Esophagus muscularis mucosa (tissue), 4 donors: ENCODE data around the gene OXCT1. TPM values are rescaled to one million over a fixed set of nuclear protein-coding genes. Genes with fewer than 3 reads are reported as not detected.

Source experiments
- DNase-seq: peaks from one replicate; pipeline ENCODE4 v3.0.0-alpha.2; 2017; ENCODE audit errors: extremely low spot score
- H3K27ac ChIP-seq, 4 donors: fragments of 200-600 bp; sonication (generic); replicated peaks in 1 of 4; 1 replicate in 3 of 4; 2 replicates in 1 of 4; pipeline ENCODE4 v1.5.1; 2016 to 2019; ENCODE audit warnings: mild to moderate bottlenecking in 1 of 4
- H3K27me3 ChIP-seq, 4 donors: fragments of 200-600 bp; sonication (generic); one replicate each; pipeline versions ENCODE4 v1.5.1 to v1.6.0; 2016 to 2019
- H3K36me3 ChIP-seq, 4 donors: fragments of 200-600 bp; sonication (generic); one replicate each; pipeline ENCODE4 v1.5.1; 2016 to 2019
- H3K4me1 ChIP-seq, 4 donors: fragments of 200-600 bp; sonication (generic); one replicate each; pipeline ENCODE4 v1.5.1; 2016 to 2019
- H3K4me3 ChIP-seq, 4 donors: fragments of 200-600 bp; sonication (generic); 1 replicate in 2 of 4; 2 replicates in 2 of 4; pipeline ENCODE4 v1.5.1; 2016 to 2019; ENCODE audit warnings: mild to moderate bottlenecking in 4 of 4, moderate library complexity in 1 of 4
- H3K9me3 ChIP-seq, 4 donors: fragments of 200-600 bp; sonication (generic); 1 replicate in 3 of 4; 2 replicates in 1 of 4; pipeline ENCODE4 v1.5.1; 2016 to 2019
- EP300 ChIP-seq: sonication (generic); formaldehyde crosslinking; IDR thresholded peaks from one replicate; pipeline ENCODE4 v1.6.1; 2017; ENCODE audit warnings: antibody characterized with exemption
- POLR2A ChIP-seq: fragments of 450-650 bp; IDR thresholded peaks from one replicate; pipeline ENCODE4 v1.6.1; 2017; ENCODE audit warnings: antibody characterized with exemption, moderate library complexity, mild to moderate bottlenecking, low read depth
- POLR2AphosphoS5 ChIP-seq, 2 donors: sonication (generic); formaldehyde crosslinking; IDR thresholded peaks; one replicate each; pipeline ENCODE4 v1.6.1; 2017; ENCODE audit warnings: antibody characterized with exemption in 2 of 2
- WGBS: methylation state at CpG from one replicate; pipeline ENCODE4 v1.1.5; 2018; 5-methylcytosine and 5-hydroxymethylcytosine counted together
- intact Hi-C: fragments of 100-400 bp; cut with DNase I; formaldehyde crosslinking; loops from one replicate; pipeline ENCODE4 v1.15.1; 2023
- total RNA-seq, 4 donors: library from RNA; depleted of rRNA; stranded (reverse); fragments of >200 nt; gene quantifications; one replicate each; pipeline versions ENCODE4 v1.1.0 to v1.2.1, GENCODE V29; 2016
- TF ChIP-seq, protein P1 (sequence below), 3 experiments: fragments of 200-600 bp in 2 of 3; fragments of 450-650 bp in 1 of 3; sonication (generic) in 2 of 3; IDR thresholded peaks; one replicate each; pipeline ENCODE4 v1.5.1; 2017 to 2019; ENCODE audit warnings: antibody characterized with exemption in 3 of 3, mild to moderate bottlenecking in 2 of 3, moderate library complexity in 1 of 3

Gene OXCT1
- total RNA-seq, 4 donors from 2014 or later, result 30.8 to 47.6 (median 37.7) TPM

DNA sequence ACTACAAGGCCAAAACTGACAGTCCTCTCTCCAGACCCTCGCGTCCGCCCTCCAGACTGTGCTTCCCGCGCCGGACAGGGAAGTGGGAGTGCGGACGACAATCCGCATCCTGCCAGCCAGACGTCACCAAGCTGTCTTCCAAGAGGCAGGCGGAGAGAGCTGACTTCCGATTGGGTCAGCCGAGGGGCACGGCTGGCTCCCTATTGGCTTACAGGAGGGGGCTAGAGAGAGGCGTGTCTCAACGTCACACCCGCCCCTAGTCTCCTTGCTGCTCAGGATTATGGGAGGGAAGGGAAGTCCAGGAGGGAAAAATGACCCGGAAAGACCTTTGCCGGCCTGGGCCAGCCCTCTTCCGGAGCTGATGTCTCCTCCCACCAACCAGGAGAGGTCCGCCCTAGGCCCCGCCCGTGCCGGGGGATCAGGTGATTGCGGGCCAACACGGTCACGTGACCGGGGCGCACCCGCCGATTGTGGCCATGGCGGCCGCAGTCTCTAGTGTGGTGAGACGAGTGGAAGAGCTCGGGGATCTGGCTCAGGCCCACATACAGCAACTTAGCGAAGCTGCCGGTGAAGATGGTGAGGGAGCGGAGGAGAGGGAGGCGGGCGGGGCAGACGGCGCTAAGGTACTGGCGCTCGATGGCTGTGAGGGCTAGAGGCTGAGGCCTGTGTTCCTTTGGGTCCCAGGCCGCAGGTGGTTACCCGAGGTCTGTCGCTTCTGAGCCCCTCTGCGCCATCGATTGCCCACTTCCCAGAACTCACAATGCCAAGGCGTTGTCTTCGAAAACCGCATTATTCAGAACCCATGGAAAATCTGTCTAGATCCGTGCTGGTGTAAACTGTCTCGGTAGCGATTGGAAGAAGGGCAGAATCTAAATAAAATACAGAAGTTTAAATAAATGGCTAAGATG lies 33.9 kb upstream of the OXCT1 start, which contains the start of gene RIMOC1:
RIMOC1 (plus strand) TSS at position 453 of the 908 bp plus-strand sequence; CDS start at position 477, 24 bp downstream.
- Histone ChIP-seq H3K4me3 (peak within 1 kb of the TSS; percentile 72 to 86 (median 78)), H3K27me3 (no peaks in the 10 kb centered on the region), H3K27ac (peak within 1 kb of the TSS; percentile 88 to 95 (median 90)), H3K36me3 (peaks cover 0 to 20% (median 13%) of the 10 kb centered on the region in 4 donors), H3K9me3 (no peaks in the 10 kb centered on the region), H3K4me1 (peaks cover 14 to 42% (median 29%) of the 10 kb centered on the region in 4 donors)
- DNase-seq, result peak; percentile 100
- intact Hi-C loops, result loop anchor here (2.0 kb wide), 1 partner anchor 33 kb away; the partner anchor contains the start of gene OXCT1
- no peak for TF ChIP-seq EP300
- TF ChIP-seq POLR2AphosphoS5 (IDR thresholded peaks at IDR 0.05), result peak; percentile 97 to 98
- TF ChIP-seq, protein P1, sequence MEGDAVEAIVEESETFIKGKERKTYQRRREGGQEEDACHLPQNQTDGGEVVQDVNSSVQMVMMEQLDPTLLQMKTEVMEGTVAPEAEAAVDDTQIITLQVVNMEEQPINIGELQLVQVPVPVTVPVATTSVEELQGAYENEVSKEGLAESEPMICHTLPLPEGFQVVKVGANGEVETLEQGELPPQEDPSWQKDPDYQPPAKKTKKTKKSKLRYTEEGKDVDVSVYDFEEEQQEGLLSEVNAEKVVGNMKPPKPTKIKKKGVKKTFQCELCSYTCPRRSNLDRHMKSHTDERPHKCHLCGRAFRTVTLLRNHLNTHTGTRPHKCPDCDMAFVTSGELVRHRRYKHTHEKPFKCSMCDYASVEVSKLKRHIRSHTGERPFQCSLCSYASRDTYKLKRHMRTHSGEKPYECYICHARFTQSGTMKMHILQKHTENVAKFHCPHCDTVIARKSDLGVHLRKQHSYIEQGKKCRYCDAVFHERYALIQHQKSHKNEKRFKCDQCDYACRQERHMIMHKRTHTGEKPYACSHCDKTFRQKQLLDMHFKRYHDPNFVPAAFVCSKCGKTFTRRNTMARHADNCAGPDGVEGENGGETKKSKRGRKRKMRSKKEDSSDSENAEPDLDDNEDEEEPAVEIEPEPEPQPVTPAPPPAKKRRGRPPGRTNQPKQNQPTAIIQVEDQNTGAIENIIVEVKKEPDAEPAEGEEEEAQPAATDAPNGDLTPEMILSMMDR (IDR thresholded peaks at IDR 0.05), result no peak
- peak; percentile 82 for TF ChIP-seq POLR2A
- WGBS, result under 1% methylated on average over 37 of the region's 55 CpGs

DNA sequence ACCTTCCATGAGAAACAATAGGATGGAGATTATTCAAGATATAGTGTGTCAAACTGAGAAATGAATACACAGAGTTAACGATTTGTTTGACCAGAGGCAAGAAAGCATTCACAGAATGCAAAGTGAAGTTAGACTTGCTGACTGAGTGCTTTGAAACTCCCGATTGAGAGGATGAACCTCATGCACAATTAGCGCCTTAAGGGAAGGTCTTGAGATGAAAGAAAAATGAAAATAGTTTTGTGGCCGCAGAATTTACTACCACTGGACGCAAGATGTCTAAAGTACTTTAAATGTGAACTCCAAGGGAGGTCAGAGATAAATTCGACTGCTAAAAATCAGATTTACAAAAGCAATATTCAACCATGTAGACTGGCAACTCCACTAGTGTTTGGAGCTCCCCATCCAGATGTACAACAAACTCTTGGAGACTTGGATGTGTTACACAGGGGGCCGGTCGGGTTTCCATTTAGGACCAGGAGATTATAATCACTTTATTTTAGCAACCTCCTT lies 33.2 kb upstream of the OXCT1 start:
- no peak for TF ChIP-seq EP300
- TF ChIP-seq POLR2A, result no peak
- TF ChIP-seq POLR2AphosphoS5 (IDR thresholded peaks at IDR 0.05), result no peak
- TF ChIP-seq, protein P1 (IDR thresholded peaks at IDR 0.05), result no peak
- Histone ChIP-seq H3K27me3 (no peaks in the 10 kb centered on the region), H3K36me3 (peaks cover 0 to 13% (median 7%) of the 10 kb centered on the region in 4 donors), H3K4me1 (peaks cover 14 to 35% (median 25%) of the 10 kb centered on the region in 4 donors), H3K4me3 (peak overlapping the region; percentile 72 to 86 (median 78)), H3K27ac (peak overlapping the region; percentile 88 to 95 (median 90)), H3K9me3 (no peaks in the 10 kb centered on the region)
- intact Hi-C loops, result loop anchor here (2.0 kb wide), 1 partner anchor 33 kb away; the partner anchor contains the start of gene OXCT1
- WGBS, result 46% methylated on average over 8 of the region's 8 CpGs
- DNase-seq, result no peak

DNA sequence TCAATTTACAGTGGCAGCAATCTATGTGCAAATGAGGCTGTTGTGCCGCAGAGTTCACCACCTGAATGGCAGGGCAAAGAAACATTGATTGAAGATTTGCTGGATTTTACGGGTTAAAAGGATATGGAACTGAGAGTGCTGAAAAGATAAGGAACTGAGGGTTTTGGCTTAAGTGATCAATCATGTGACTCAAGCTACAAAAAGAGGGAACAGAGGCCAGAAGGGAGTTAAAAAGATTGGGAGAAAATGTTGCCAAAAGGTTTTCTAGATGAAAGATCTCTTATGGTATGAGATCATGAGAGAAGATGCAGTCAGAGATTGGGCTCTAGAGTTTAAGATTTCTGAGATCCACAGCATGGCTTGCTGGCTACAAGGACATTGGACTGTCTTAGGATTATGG lies 26.0 kb upstream of the OXCT1 start:
- DNase-seq, result no peak
- no peaks in the 10 kb centered on the region for H3K4me1 ChIP-seq
- TF ChIP-seq, protein P1 (IDR thresholded peaks at IDR 0.05), result no peak
- TF ChIP-seq EP300, result no peak
- no peak for TF ChIP-seq POLR2AphosphoS5 (IDR thresholded peaks at IDR 0.05)
- no peak for TF ChIP-seq POLR2A
- H3K9me3 ChIP-seq, result no peaks in the 10 kb centered on the region
- no peak overlapping the region for H3K27ac ChIP-seq
- H3K27me3 ChIP-seq, result peaks cover 0 to 13% (median 2%) of the 10 kb centered on the region in 4 donors
- 19% methylated on average over 2 of the region's 2 CpGs for WGBS
- no peak overlapping the region for H3K4me3 ChIP-seq
- H3K36me3 ChIP-seq, result no peaks in the 10 kb centered on the region
- intact Hi-C loops, result no loop called here

DNA sequence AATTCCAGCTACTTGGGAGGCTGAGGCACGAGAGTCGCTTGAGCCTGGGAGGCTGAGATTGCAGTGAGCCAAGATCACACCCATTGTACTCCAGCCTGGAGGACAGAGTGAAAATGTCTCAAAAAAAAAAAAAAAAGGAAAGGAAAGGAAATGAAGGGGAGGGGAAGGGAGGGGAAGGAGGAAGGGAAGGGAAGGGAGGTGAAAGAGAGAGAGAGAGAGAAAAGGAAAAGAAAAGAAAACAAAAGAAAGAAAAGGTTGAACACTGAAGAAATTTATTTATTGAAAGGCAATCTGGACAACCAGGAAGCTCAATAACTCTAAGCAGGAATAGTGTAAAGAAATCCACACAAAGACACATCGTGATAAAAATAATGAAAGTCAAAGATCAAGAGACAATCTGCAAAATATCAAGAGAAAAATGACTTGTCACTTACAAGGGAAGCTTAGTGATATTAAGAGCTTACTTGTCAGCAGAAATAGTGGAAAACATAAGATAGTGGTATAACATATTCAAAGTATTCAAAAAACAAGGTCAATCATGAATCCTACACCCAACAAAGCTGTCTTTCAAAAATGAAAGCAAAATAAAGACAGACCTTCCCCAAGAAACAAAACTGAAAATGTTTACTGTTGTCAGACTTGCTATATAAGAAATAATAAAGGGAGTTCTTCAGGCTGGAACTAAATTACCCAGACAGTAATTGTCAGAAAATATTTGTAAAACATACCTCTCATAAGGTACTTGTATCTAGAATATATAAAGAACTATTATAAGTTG lies 23.0 kb upstream of the OXCT1 start:
- H3K4me1 ChIP-seq, result no peaks in the 10 kb centered on the region
- WGBS, result 77% methylated on average over 3 of the region's 3 CpGs
- H3K27me3 ChIP-seq, result peaks cover 0 to 21% (median 2%) of the 10 kb centered on the region in 4 donors
- H3K4me3 ChIP-seq, result no peak overlapping the region
- intact Hi-C loops, result no loop called here
- no peaks in the 10 kb centered on the region for H3K9me3 ChIP-seq
- H3K36me3 ChIP-seq, result no peaks in the 10 kb centered on the region
- no peak for TF ChIP-seq POLR2AphosphoS5 (IDR thresholded peaks at IDR 0.05)
- no peak for TF ChIP-seq EP300
- TF ChIP-seq POLR2A, result no peak
- TF ChIP-seq, protein P1 (IDR thresholded peaks at IDR 0.05), result no peak
- no peak for DNase-seq
- no peak overlapping the region for H3K27ac ChIP-seq
